ENCODE measurements around the gene C4A.

DNA sequence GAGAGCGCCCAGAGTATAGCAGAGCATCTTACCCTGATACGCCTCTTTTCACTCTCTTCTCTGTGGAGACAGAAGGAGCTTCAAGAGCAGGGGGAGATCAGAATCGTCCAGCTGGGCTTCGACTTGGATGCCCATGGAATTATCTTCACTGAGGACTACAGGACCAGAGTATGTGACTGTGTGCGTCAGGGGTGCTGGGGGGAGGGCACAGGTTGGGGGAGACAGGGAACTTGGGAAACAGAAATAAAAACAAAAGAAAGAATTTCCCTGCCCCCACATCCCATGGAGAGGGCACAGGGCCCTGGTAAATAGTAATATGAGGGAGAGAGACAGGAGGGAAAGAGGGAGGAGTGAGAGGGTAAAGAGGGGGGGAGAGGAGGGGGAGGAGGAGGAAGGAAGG is 3.0 kb upstream of the C4A start:
- TF ChIP-seq, protein P1, sequence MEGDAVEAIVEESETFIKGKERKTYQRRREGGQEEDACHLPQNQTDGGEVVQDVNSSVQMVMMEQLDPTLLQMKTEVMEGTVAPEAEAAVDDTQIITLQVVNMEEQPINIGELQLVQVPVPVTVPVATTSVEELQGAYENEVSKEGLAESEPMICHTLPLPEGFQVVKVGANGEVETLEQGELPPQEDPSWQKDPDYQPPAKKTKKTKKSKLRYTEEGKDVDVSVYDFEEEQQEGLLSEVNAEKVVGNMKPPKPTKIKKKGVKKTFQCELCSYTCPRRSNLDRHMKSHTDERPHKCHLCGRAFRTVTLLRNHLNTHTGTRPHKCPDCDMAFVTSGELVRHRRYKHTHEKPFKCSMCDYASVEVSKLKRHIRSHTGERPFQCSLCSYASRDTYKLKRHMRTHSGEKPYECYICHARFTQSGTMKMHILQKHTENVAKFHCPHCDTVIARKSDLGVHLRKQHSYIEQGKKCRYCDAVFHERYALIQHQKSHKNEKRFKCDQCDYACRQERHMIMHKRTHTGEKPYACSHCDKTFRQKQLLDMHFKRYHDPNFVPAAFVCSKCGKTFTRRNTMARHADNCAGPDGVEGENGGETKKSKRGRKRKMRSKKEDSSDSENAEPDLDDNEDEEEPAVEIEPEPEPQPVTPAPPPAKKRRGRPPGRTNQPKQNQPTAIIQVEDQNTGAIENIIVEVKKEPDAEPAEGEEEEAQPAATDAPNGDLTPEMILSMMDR (IDR thresholded peaks at IDR 0.05 in 2 of 3, conservative IDR thresholded peaks at IDR 0.05 in 1 of 3; ENCODE audit: control insufficient read depth in 2 of 3, extremely low read depth in 1 of 3, insufficient read depth in 1 of 3, low read depth in 3 of 3, low read length in 3 of 3) = no peak
- TF ChIP-seq SPI1 (IDR thresholded peaks at IDR 0.05; ENCODE audit: borderline replicate concordance, insufficient read depth, low read depth, low read length) (no peak), RCOR1 (conservative IDR thresholded peaks at IDR 0.05; ENCODE audit: low read depth, low read length) (no peak)

Data from GM12878 (cell line).